Umbilical cord (tissue), 2 donors: ENCODE measurements around the gene MED13L. TPM values are rescaled to one million over a fixed set of nuclear protein-coding genes. Genes with fewer than 3 reads are reported as not detected.
"Not testable (repeated sequence)": the region's sequence is repeated elsewhere in the genome, so short reads cannot be mapped to it uniquely, and the experiment has no call there.

ENCODE experiments used
- DNase-seq: peaks from one replicate; pipeline ENCODE4 v3.0.0-alpha.2; 2015; ENCODE audit warnings: low spot score
- total RNA-seq: library from RNA; depleted of rRNA; stranded (reverse); fragments of >200 nt; gene quantifications from one replicate; pipeline ENCODE4 v1.2.3, GENCODE V29; 2014; ENCODE audit warnings: low replicate concordance; ENCODE audit not compliant: insufficient read depth

MED13L gene
- total RNA-seq, 1 donor from 2014 or later, result 285 TPM

GRCh38 chr12:116058574-116058973 is 218.9 kb downstream of the MED13L start:
- no peak for DNase-seq

GRCh38 chr12:116057356-116057755 is 220.1 kb downstream of the MED13L start:
- no peak for DNase-seq

- no peak for DNase-seq
Observed at GRCh38 chr12:116055895-116056607, 221.4 kb downstream of the MED13L start.

GRCh38 chr12:116054280-116054679 is 223.2 kb downstream of the MED13L start:
- DNase-seq, result no peak

GRCh38 chr12:116053479-116054200 is 223.9 kb downstream of the MED13L start:
- peak; percentile 45 for DNase-seq

- no peak for DNase-seq
Observed at GRCh38 chr12:116050275-116050674, 227.2 kb downstream of the MED13L start.

GRCh38 chr12:116048879-116049278 is 228.6 kb downstream of the MED13L start:
- DNase-seq, result no peak

GRCh38 chr12:116046039-116046438 is 231.5 kb downstream of the MED13L start:
- DNase-seq, result no peak

- no peak for DNase-seq
Observed at GRCh38 chr12:116045150-116045549, 232.3 kb downstream of the MED13L start.

- DNase-seq, result peak; percentile 28
Observed at GRCh38 chr12:116043659-116044535, 233.6 kb downstream of the MED13L start.

- DNase-seq, result no peak
Observed at GRCh38 chr12:116040402-116040801, 237.1 kb downstream of the MED13L start.

- DNase-seq, result no peak
Observed at GRCh38 chr12:116039081-116039480, 238.4 kb downstream of the MED13L start.

- peak; percentile 89 for DNase-seq
Observed at GRCh38 chr12:116037941-116038837, 239.3 kb downstream of the MED13L start.

- DNase-seq, result no peak
Observed at GRCh38 chr12:116033765-116034164, 243.7 kb downstream of the MED13L start.

GRCh38 chr12:116031624-116032023 is 245.9 kb downstream of the MED13L start:
- DNase-seq, result not testable (repeated sequence)

- no peak for DNase-seq
Observed at GRCh38 chr12:116028619-116029018, 248.9 kb downstream of the MED13L start.

GRCh38 chr12:116027551-116027821 is 250.0 kb downstream of the MED13L start:
- peak; percentile 17 for DNase-seq

- DNase-seq, result no peak
Observed at GRCh38 chr12:116026768-116027550, 250.5 kb downstream of the MED13L start.

- no peak for DNase-seq
Observed at GRCh38 chr12:116026346-116026745, 251.1 kb downstream of the MED13L start.

GRCh38 chr12:116024769-116025168 is 252.7 kb downstream of the MED13L start:
- no peak for DNase-seq

- no peak for DNase-seq
Observed at GRCh38 chr12:116019415-116019814, 258.1 kb downstream of the MED13L start.
